ENCODE data around the gene PADI3. TPM values are rescaled to one million over a fixed set of nuclear protein-coding genes. Genes with fewer than 3 reads are reported as not detected.

PADI3 gene
- total and polyA plus RNA-seq, 9 of the 15 experiments (the other 6 are each of a cell fraction or from before 2014, with no cell fraction given), result not detected

DNA sequence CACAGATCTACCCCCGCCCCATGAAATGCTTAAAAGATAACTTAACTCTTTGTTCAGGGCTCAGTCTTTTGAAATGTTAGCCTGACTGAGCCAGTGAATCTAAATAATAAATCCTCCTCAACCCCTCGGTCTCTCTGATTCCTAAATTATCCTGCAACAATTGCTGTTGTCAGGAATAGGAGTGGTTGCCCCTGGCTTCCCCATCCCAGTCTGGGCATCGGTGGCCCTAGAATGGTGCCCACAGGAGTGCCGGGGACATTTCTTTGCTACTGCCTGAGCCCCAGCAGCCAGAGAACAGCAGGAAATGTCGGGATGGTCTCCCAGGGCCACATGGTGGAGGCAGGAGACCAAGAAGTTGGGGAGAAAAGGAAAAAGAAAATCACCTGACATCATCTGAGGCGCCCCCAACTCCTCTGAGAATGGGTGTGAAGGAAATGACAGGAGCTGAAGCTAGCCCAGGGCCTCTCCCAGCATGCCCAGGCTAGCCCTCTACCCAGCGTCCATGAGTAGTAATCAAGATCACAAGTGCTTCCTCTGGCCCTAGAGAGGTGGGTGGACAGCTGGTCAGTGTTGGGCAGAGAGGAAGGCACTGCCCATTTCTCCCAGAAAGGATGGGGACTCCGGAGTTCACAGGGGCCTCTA is 60.6 kb downstream of the PADI3 start:
- Histone ChIP-seq H3K4me2 (ENCODE audit: insufficient read depth, low read length) (no peak overlapping the region), H3K9me3 (replicated peaks; ENCODE audit: control insufficient read depth, insufficient read depth, low read depth, low read length) (no peaks in the 10 kb centered on the region), H3K9me1 (ENCODE audit: control insufficient read depth, insufficient read depth, low read length) (peaks cover 4% of the 10 kb centered on the region), H3K27ac (ENCODE audit: extremely low read depth, low read depth, low read length) (no peak overlapping the region), H3K4me1 (replicated peaks in 1 of 2; ENCODE audit: control insufficient read depth in 2 of 2, insufficient read depth in 2 of 2, low read length in 2 of 2) (peaks cover 13 to 16% of the 10 kb centered on the region in 2 experiments), H3K36me3 (ENCODE audit: control insufficient read depth, insufficient read depth, low read length) (no peaks in the 10 kb centered on the region), H4K20me1 (replicated peaks; ENCODE audit: control insufficient read depth, insufficient read depth, low read length) (peaks cover 10% of the 10 kb centered on the region; the same call in 1 of the 2 replicates), H3K9ac (ENCODE audit: insufficient read depth in 1 of 2, low read depth in 2 of 2, low read length in 2 of 2) (peak overlapping the region in 1 of 2 experiments; percentile 2; a peak in 1 of 4 replicates), H2AFZ (ENCODE audit: low read depth, low read length) (no peak overlapping the region), H3K79me2 (ENCODE audit: control insufficient read depth, insufficient read depth, low read length) (no peaks in the 10 kb centered on the region), H3K4me3 (no peak overlapping the region), H3K27me3 (ENCODE audit: control insufficient read depth in 2 of 2, insufficient read depth in 2 of 2, low read length in 2 of 2) (peaks cover 12 to 47% of the 10 kb centered on the region in 2 experiments; a peak in 4 of 5 replicates)
- no peak for FAIRE-seq
- in situ Hi-C loops (cut with MboI) (no loop called here), intact Hi-C loops (cut with micrococcal nuclease) (no loop called here)
- ChIA-PET POLR2A (interaction anchor here (0.6 kb wide), 1 partner anchor 56 kb away, joined by 3 read pairs; no protein-coding TSS in a partner anchor), CTCF (ENCODE audit: low intra/inter-chr PET ratio) (no interaction called here)
- WGBS (ENCODE audit: insufficient coverage, low coverage, missing lambda C conversion rate), result 27% methylated on average over 8 of the region's 8 CpGs
- no TSS peak for BruUV-seq (replicated peaks)
- ATAC-seq, result peak; percentile 12; the same call in 1 of the 3 replicates
- no peak for DNase-seq (ENCODE audit: extremely low read depth in 1 of 4, low spot score in 3 of 4)
- peak; percentile 89 for TF ChIP-seq ZKSCAN3 (CRISPR knock-in tag; IDR thresholded peaks at IDR 0.05)
- no peak for TF ChIP-seq ZNF699 (CRISPR knock-in tag; IDR thresholded peaks at IDR 0.05; ENCODE audit: insufficient replicate concordance)

GRCh38 chr1:17310068-17310640 is 61.3 kb downstream of the PADI3 start:
- peak; percentile 69 for ATAC-seq
- H3K4me2 ChIP-seq (ENCODE audit: insufficient read depth, low read length), result peak overlapping the region; percentile 16; the same call in 1 of the 2 replicates
- intact Hi-C loops (cut with micrococcal nuclease) (no loop called here), in situ Hi-C loops (cut with MboI) (no loop called here)
- H3K9me3 ChIP-seq (replicated peaks; ENCODE audit: control insufficient read depth, insufficient read depth, low read depth, low read length), result no peaks in the 10 kb centered on the region
- 5% methylated on average over 7 of the region's 7 CpGs for WGBS (ENCODE audit: insufficient coverage, low coverage, missing lambda C conversion rate)
- POLR2A ChIA-PET, result no interaction called here
- H3K4me3 ChIP-seq, result no peak overlapping the region
- FAIRE-seq, result peak; percentile 40
- no TSS peak for BruUV-seq (replicated peaks)
- H4K20me1 ChIP-seq (replicated peaks; ENCODE audit: control insufficient read depth, insufficient read depth, low read length), result peaks cover 11% of the 10 kb centered on the region; the same call in 1 of the 2 replicates
- DNase-seq (ENCODE audit: extremely low read depth in 1 of 4, low spot score in 3 of 4), result peak; percentile 49 to 81 (median 66)
- H2AFZ ChIP-seq (ENCODE audit: low read depth, low read length), result no peak overlapping the region
- CTCF ChIA-PET (ENCODE audit: low intra/inter-chr PET ratio), result no interaction called here
- H3K79me2 ChIP-seq (ENCODE audit: control insufficient read depth, insufficient read depth, low read length), result no peaks in the 10 kb centered on the region
- H3K9me1 ChIP-seq (ENCODE audit: control insufficient read depth, insufficient read depth, low read length), result peaks cover 4% of the 10 kb centered on the region
- H3K27ac ChIP-seq (ENCODE audit: extremely low read depth, low read depth, low read length), result no peak overlapping the region
- H3K36me3 ChIP-seq (ENCODE audit: control insufficient read depth, insufficient read depth, low read length), result no peaks in the 10 kb centered on the region
- peaks cover 15 to 47% of the 10 kb centered on the region in 2 experiments; a peak in 4 of 5 replicates for H3K27me3 ChIP-seq (ENCODE audit: control insufficient read depth in 2 of 2, insufficient read depth in 2 of 2, low read length in 2 of 2)
- peaks cover 10 to 16% of the 10 kb centered on the region in 2 experiments for H3K4me1 ChIP-seq (replicated peaks in 1 of 2; ENCODE audit: control insufficient read depth in 2 of 2, insufficient read depth in 2 of 2, low read length in 2 of 2)
- H3K9ac ChIP-seq (ENCODE audit: insufficient read depth in 1 of 2, low read depth in 2 of 2, low read length in 2 of 2), result no peak overlapping the region
- TF ChIP-seq BCOR (IDR thresholded peaks at IDR 0.05) (peak; percentile 64; the same call in 1 of the 2 replicates), HNRNPK (IDR thresholded peaks at IDR 0.05; ENCODE audit: low read depth, low read length, poor library complexity, severe bottlenecking) (no peak), CBFA2T2 (conservative IDR thresholded peaks at IDR 0.05) (0 out of 2 replicates have a peak, but pooled peaks have one; percentile 10), DPF2 (IDR thresholded peaks at IDR 0.05) (0 out of 2 replicates have a peak, but pooled peaks have one; percentile 26), TCF3 (CRISPR knock-in tag; IDR thresholded peaks at IDR 0.05) (peak; percentile 49; the same call in 1 of the 2 replicates), STAT5A (IDR thresholded peaks at IDR 0.05; ENCODE audit: borderline replicate concordance, low read length) (no peak), CTBP1 (IDR thresholded peaks at IDR 0.05; ENCODE audit: borderline replicate concordance) (peak; percentile 47; the same call in 1 of the 2 replicates), ARID1B (IDR thresholded peaks at IDR 0.05) (peak; percentile 40), CBFA2T3 (IDR thresholded peaks at IDR 0.05) (peak; percentile 47; the same call in 1 of the 2 replicates), KHSRP (IDR thresholded peaks at IDR 0.05) (no peak), RBM25 (IDR thresholded peaks at IDR 0.05; ENCODE audit: low read depth, low read length, severe bottlenecking) (peak; percentile 89), KDM1A (IDR thresholded peaks at IDR 0.05) (0 out of 4 replicates have a peak, but pooled peaks of 1 of the 2 experiments have one; percentile 23), ADNP (tag; IDR thresholded peaks at IDR 0.05) (peak; percentile 39; the same call in 1 of the 2 replicates), ZEB2 (IDR thresholded peaks at IDR 0.05) (peak; percentile 67; the same call in 1 of the 2 replicates), PKNOX1 (IDR thresholded peaks at IDR 0.05) (0 out of 2 replicates have a peak, but pooled peaks have one; percentile 20)
